Colonic mucosa (tissue), 4 donors: ENCODE results near the gene ALKBH3. TPM values are rescaled to one million over a fixed set of nuclear protein-coding genes. Genes with fewer than 3 reads are reported as not detected.

Experiments
- DNase-seq: peaks from one replicate; pipeline ENCODE4 v3.0.0-alpha.2; 2020
- H3K27ac ChIP-seq: fragments of 200-600 bp; one replicate; pipeline ENCODE4 v1.8.0; 2021
- H3K27me3 ChIP-seq: fragments of 200-600 bp; one replicate; pipeline ENCODE4 v1.8.0; 2021
- H3K36me3 ChIP-seq: fragments of 200-600 bp; one replicate; pipeline ENCODE4 v1.8.0; 2021
- H3K4me1 ChIP-seq: fragments of 200-600 bp; one replicate; pipeline ENCODE4 v1.8.0; 2021; ENCODE audit warnings: mild to moderate bottlenecking
- H3K4me3 ChIP-seq: fragments of 200-600 bp; one replicate; pipeline ENCODE4 v1.8.0; 2021
- H3K9ac ChIP-seq, 2 donors: one replicate each; pipeline ENCODE4 v1.7.0; 2013; ENCODE audit warnings: control low read depth in 2 of 2, low read depth in 2 of 2, low read length in 2 of 2
- H3K9me3 ChIP-seq: fragments of 200-600 bp; one replicate; pipeline ENCODE4 v1.8.0; 2021
- intact Hi-C: fragments of 100-400 bp; cut with DNase I; formaldehyde crosslinking; loops from one replicate; pipeline ENCODE4 v1.14.1; 2022
- total RNA-seq, 2 donors: library from RNA; stranded (reverse); fragmentation: NEBNext Ultra II Directional in 1 of 2; extraction: Animal tissue kit (Norgen Biotek cat#: 25700) in 1 of 2; gene quantifications; one replicate each; pipeline ENCODE4 v1.2.1, GENCODE V29; 2021
- TF ChIP-seq, protein P1 (sequence below): fragments of 200-600 bp; IDR thresholded peaks from one replicate; pipeline ENCODE4 v1.8.0; 2022; ENCODE audit warnings: antibody characterized with exemption, mild to moderate bottlenecking
- donor health status: healthy.
- donor health status: DM: no; HTN: no; CAD: no.
- donor health status: DM: no; HTN: no; CAD: no.

The ALKBH3 gene
- total RNA-seq, 2 donors from 2014 or later: 22.5 to 26.9 TPM

DNA sequence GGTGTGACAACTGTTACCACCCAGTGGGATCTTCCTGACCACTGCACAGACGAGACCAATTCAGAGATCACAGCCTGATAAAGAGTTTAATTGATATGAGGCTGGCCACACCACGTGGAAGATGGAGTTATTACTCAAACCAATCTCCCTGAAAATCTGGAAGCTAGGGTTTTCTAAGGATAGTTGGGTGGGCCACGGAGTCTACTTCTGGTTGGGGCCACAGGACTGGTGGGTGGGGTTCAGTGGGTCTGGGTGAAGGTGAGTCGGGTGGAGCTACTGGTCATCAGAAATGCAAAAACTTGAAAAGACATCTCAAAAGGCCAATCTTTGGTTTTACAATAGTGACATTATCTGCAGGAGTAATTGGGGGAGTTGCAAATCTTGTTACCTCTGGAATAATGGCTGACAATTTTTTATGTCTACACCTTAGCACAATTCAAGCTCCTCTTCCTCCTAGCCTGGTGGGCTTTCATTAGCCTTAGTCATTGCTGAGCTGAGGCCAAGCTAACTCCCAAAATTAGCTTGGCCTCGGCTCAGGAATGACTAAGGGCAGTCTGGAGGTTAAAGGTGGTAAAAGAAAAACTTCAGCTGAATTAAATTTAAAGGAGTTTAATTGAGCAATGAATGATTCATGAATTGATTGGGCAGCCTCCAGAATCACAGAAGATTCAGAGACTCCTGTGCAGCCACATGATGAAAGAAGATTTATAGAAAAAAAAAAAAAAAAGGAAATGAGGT lies 74.9 kb downstream of the ALKBH3 start:
- Histone ChIP-seq H3K27me3 (no peaks in the 10 kb centered on the region), H3K9ac (no peak overlapping the region), H3K27ac (no peak overlapping the region), H3K9me3 (no peaks in the 10 kb centered on the region), H3K4me3 (no peak overlapping the region), H3K36me3 (no peaks in the 10 kb centered on the region), H3K4me1 (no peaks in the 10 kb centered on the region)
- DNase-seq: no peak
- TF ChIP-seq, protein P1, sequence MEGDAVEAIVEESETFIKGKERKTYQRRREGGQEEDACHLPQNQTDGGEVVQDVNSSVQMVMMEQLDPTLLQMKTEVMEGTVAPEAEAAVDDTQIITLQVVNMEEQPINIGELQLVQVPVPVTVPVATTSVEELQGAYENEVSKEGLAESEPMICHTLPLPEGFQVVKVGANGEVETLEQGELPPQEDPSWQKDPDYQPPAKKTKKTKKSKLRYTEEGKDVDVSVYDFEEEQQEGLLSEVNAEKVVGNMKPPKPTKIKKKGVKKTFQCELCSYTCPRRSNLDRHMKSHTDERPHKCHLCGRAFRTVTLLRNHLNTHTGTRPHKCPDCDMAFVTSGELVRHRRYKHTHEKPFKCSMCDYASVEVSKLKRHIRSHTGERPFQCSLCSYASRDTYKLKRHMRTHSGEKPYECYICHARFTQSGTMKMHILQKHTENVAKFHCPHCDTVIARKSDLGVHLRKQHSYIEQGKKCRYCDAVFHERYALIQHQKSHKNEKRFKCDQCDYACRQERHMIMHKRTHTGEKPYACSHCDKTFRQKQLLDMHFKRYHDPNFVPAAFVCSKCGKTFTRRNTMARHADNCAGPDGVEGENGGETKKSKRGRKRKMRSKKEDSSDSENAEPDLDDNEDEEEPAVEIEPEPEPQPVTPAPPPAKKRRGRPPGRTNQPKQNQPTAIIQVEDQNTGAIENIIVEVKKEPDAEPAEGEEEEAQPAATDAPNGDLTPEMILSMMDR: no peak
- intact Hi-C loops: no loop called here

DNA sequence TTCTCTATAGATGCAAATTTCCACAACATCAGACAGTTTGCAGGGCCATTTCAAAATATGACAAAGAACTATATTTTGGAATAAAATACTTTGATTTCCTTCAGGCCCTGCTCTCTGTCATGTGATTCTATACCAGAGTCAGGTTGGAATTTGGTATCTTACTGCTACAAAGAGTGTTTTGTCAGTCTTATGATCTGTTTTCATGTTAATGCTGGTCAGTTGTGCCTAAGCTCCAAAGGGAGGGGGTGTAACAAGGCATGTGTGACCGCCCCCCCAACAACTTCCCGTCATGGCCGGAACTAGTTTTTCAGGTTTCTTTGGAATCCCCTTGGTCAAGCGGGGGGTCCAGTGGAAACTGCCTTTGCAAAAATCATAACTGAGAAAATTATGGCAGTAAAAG lies 76.9 kb downstream of the ALKBH3 start:
- intact Hi-C loops: no loop called here
- H3K9me3 ChIP-seq: no peaks in the 10 kb centered on the region
- H3K27me3 ChIP-seq: no peaks in the 10 kb centered on the region
- no peak for DNase-seq
- TF ChIP-seq, protein P1: no peak
- no peak overlapping the region for H3K4me3 ChIP-seq
- no peak overlapping the region for H3K27ac ChIP-seq
- H3K4me1 ChIP-seq: peaks cover 4% of the 10 kb centered on the region
- no peak overlapping the region for H3K9ac ChIP-seq
- H3K36me3 ChIP-seq: no peaks in the 10 kb centered on the region

DNA sequence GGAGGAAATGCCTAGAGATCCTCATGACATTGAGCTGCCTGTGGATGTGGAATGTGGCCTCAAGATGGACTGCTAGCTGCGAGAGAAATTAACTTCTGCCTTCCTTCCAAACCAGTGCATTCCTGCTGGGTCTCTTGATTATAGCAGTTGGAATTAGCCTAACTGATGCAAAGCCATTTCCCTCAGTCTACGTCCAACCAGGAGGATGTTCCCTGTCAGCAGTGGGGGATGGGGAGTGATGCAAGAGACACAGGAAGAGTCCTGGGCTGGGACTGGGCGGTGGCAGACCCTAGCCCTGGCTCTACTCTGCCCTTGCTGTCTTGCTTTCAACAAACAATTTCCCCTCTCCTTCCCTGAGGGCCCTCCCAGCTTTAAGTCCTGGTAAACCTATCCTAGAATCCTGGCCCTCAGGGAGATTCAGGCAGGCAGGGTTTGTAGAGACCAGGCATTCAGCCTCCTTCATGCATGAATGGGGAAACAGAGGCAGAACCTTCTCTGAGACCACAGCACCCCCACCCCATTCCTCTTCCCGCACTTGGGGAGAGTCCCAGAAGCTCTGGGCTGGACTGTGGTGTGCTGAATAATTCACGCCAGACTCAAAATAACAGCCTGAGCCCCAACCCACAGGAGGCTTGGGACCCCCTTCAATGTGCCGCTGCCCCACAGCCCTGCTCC lies 78.8 kb downstream of the ALKBH3 start:
- Histone ChIP-seq H3K4me1 (peaks cover 5% of the 10 kb centered on the region), H3K36me3 (no peaks in the 10 kb centered on the region), H3K9me3 (no peaks in the 10 kb centered on the region), H3K9ac (no peak overlapping the region), H3K27ac (no peak overlapping the region), H3K4me3 (no peak overlapping the region), H3K27me3 (no peaks in the 10 kb centered on the region)
- no peak for DNase-seq
- TF ChIP-seq, protein P1: no peak
- intact Hi-C loops: no loop called here

DNA sequence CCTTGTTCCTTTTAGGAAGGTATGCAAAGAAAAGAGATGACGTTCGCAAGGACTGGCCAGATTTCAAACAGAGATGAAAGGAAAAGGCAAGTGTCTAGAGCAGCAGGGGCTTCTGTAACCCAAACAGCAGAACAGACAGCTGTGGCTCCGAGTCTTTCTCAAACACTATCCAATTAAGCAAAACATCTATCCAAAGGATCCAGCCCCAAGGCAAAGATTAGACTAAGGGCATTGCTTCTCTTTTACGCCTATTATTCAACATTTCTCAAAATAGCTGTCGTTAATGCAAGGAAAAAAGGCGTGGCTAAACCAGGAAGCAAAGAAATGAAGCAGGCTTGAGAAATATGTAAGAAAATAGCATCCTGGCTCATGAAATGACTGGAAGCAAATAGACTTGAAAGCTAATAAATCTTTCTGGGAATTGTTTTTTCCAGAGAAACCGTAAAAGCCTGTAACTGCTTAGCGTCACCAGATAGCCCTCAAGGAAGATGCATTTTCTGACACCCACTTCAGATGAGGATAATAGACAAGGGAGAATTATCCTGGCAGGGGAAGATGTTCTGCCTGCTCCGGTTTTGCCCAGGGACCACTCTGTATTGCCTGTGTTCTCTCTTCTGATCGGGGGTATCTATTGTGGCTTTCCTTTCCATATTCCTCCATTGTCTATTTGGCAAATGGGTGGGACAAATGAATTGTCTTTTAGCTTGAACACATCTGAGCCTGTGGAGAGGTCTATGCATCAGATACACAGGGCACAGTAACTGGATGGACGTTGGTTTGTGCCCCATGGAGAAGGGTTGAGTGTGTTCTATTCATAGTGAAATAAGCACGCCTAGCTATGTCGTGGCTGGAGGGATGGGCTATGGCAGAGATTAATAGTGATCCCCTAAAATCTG lies 82.0 kb downstream of the ALKBH3 start:
- DNase-seq: no peak
- Histone ChIP-seq H3K27ac (no peak overlapping the region), H3K9me3 (no peaks in the 10 kb centered on the region), H3K36me3 (no peaks in the 10 kb centered on the region), H3K4me1 (peaks cover 5% of the 10 kb centered on the region), H3K9ac (no peak overlapping the region), H3K4me3 (no peak overlapping the region), H3K27me3 (no peaks in the 10 kb centered on the region)
- intact Hi-C loops: no loop called here
- TF ChIP-seq, protein P1: no peak

DNA sequence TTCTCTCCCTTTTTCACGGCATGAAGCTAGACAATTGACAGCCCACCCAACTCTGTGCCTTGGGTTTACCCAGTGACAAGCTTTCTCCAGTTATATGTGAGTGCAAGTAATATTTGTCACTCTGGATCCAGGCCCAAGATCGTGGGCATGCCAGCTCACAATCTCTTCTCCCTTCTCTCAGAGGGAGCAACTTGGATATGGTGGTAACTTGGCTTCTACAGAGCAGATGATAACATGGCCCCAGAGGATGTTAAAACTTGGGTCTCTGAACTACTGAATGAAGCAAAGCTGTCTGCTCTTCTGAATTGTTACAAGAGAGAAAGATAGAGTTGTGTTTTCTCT lies 82.6 kb downstream of the ALKBH3 start:
- Histone ChIP-seq H3K4me1 (peaks cover 5% of the 10 kb centered on the region), H3K4me3 (no peak overlapping the region), H3K36me3 (no peaks in the 10 kb centered on the region), H3K9ac (no peak overlapping the region), H3K27ac (no peak overlapping the region), H3K27me3 (no peaks in the 10 kb centered on the region), H3K9me3 (no peaks in the 10 kb centered on the region)
- TF ChIP-seq, protein P1: no peak
- intact Hi-C loops: no loop called here
- DNase-seq: no peak
